ENCODE data around the gene DIAPH3. TPM values are rescaled to one million over a fixed set of nuclear protein-coding genes. Genes with fewer than 3 reads are reported as not detected.

DIAPH3 gene
- total RNA-seq, 1 experiment from 2014 or later, result 27.6 TPM

DNA sequence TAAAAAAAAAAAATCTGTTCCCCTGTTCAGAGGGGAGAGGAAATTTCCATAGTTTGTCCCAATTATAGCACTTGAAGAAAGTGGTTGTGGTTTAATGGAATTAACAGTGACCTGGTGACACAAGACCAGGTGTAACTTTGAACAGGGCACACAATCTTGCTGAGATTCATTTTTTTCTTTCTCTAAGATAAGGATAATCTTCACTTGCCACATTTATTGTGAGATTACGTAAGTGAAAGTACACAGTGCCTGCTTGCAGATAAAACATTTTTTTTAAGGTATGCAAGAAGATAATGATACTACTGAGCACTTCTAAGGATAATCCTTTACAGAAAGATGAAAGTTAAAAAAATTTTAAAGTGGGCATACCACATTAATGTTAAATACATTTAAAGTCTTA is 448.1 kb downstream of the DIAPH3 start:
- DNase-seq (ENCODE audit: low spot score), result no peak
- no peak overlapping the region for H3K27ac Mint-ChIP-seq
- ATAC-seq, result no peak
- ChIA-PET POLR2A (no interaction called here), CTCF (interaction anchor here (0.6 kb wide), 1 partner anchor 677 kb away, joined by 3 read pairs; no protein-coding TSS in a partner anchor)
- no peaks in the 10 kb centered on the region for H3K27me3 Mint-ChIP-seq (ENCODE audit: low read depth)
- H3K36me3 Mint-ChIP-seq, result no peaks in the 10 kb centered on the region
- no peaks in the 10 kb centered on the region for H3K4me1 Mint-ChIP-seq
- no peak overlapping the region for H3K4me3 Mint-ChIP-seq
- H3K9me3 Mint-ChIP-seq, result no peaks in the 10 kb centered on the region
- TF ChIP-seq, protein P1, sequence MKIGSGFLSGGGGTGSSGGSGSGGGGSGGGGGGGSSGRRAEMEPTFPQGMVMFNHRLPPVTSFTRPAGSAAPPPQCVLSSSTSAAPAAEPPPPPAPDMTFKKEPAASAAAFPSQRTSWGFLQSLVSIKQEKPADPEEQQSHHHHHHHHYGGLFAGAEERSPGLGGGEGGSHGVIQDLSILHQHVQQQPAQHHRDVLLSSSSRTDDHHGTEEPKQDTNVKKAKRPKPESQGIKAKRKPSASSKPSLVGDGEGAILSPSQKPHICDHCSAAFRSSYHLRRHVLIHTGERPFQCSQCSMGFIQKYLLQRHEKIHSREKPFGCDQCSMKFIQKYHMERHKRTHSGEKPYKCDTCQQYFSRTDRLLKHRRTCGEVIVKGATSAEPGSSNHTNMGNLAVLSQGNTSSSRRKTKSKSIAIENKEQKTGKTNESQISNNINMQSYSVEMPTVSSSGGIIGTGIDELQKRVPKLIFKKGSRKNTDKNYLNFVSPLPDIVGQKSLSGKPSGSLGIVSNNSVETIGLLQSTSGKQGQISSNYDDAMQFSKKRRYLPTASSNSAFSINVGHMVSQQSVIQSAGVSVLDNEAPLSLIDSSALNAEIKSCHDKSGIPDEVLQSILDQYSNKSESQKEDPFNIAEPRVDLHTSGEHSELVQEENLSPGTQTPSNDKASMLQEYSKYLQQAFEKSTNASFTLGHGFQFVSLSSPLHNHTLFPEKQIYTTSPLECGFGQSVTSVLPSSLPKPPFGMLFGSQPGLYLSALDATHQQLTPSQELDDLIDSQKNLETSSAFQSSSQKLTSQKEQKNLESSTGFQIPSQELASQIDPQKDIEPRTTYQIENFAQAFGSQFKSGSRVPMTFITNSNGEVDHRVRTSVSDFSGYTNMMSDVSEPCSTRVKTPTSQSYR (CRISPR knock-in tag; IDR thresholded peaks at IDR 0.05), result no peak
- TF ChIP-seq CREM (CRISPR knock-in tag; IDR thresholded peaks at IDR 0.05), result no peak
- TF ChIP-seq, protein P2, sequence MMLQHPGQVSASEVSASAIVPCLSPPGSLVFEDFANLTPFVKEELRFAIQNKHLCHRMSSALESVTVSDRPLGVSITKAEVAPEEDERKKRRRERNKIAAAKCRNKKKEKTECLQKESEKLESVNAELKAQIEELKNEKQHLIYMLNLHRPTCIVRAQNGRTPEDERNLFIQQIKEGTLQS (CRISPR knock-in tag; conservative IDR thresholded peaks at IDR 0.05), result no peak
- TF ChIP-seq GABPB1 (CRISPR knock-in tag; IDR thresholded peaks at IDR 0.05), result no peak

- no peak for TF ChIP-seq ZSCAN18 (CRISPR knock-in tag; IDR thresholded peaks at IDR 0.05)
- TF ChIP-seq, protein P3, sequence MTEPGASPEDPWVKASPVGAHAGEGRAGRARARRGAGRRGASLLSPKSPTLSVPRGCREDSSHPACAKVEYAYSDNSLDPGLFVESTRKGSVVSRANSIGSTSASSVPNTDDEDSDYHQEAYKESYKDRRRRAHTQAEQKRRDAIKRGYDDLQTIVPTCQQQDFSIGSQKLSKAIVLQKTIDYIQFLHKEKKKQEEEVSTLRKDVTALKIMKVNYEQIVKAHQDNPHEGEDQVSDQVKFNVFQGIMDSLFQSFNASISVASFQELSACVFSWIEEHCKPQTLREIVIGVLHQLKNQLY (CRISPR knock-in tag; IDR thresholded peaks at IDR 0.05), result no peak
- TF ChIP-seq, protein P4, sequence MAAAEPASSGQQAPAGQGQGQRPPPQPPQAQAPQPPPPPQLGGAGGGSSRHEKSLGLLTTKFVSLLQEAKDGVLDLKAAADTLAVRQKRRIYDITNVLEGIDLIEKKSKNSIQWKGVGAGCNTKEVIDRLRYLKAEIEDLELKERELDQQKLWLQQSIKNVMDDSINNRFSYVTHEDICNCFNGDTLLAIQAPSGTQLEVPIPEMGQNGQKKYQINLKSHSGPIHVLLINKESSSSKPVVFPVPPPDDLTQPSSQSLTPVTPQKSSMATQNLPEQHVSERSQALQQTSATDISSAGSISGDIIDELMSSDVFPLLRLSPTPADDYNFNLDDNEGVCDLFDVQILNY (CRISPR knock-in tag; IDR thresholded peaks at IDR 0.05), result no peak
- ATAC-seq (no peak), DNase-seq (ENCODE audit: low spot score) (no peak)
- CTCF ChIA-PET, result no interaction called here
- Mint-ChIP-seq H3K36me3 (0 out of 2 replicates have a peak, but pooled peaks cover 3% of the 10 kb centered on the region), H3K27me3 (ENCODE audit: low read depth) (no peaks in the 10 kb centered on the region), H3K9me3 (no peaks in the 10 kb centered on the region), H3K4me3 (no peak overlapping the region), H3K4me1 (no peaks in the 10 kb centered on the region), H3K27ac (no peak overlapping the region)
- POLR2A ChIA-PET, result no interaction called here
Observed at GRCh38 chr13:59710996-59711701, 452.6 kb downstream of the DIAPH3 start.

- DNase-seq (ENCODE audit: low spot score) (no peak), ATAC-seq (no peak)
- ChIA-PET POLR2A (no interaction called here), CTCF (no interaction called here)
- TF ChIP-seq ZNF512 (CRISPR knock-in tag; IDR thresholded peaks at IDR 0.05; ENCODE audit: borderline replicate concordance) (no peak), OVOL2 (CRISPR knock-in tag; IDR thresholded peaks at IDR 0.05; ENCODE audit: borderline replicate concordance) (no peak), CTCF (IDR thresholded peaks at IDR 0.05) (no peak), RELA (CRISPR knock-in tag; IDR thresholded peaks at IDR 0.05; ENCODE audit: borderline replicate concordance) (no peak), SP1 (CRISPR knock-in tag; conservative IDR thresholded peaks at IDR 0.05) (no peak), NR2C2 (CRISPR knock-in tag; IDR thresholded peaks at IDR 0.05) (no peak), JAZF1 (CRISPR knock-in tag; IDR thresholded peaks at IDR 0.05) (no peak), ELF4 (CRISPR knock-in tag; IDR thresholded peaks at IDR 0.05; ENCODE audit: low read depth) (no peak), IRF1 (CRISPR knock-in tag; IDR thresholded peaks at IDR 0.05) (no peak)
- TF ChIP-seq, protein P4 (CRISPR knock-in tag; IDR thresholded peaks at IDR 0.05), result no peak
- Mint-ChIP-seq H3K27ac (no peak overlapping the region), H3K9me3 (no peaks in the 10 kb centered on the region), H3K27me3 (ENCODE audit: low read depth) (no peaks in the 10 kb centered on the region), H3K4me1 (no peaks in the 10 kb centered on the region), H3K36me3 (0 out of 2 replicates have a peak, but pooled peaks cover 3% of the 10 kb centered on the region), H3K4me3 (no peak overlapping the region)
Observed at GRCh38 chr13:59710416-59710815, 453.3 kb downstream of the DIAPH3 start.

All from WTC11 (cell line).